Epithelial cell of esophagus (primary cell): ENCODE measurements around the gene MAFB.

ENCODE experiments used
- DNase-seq: peaks from one replicate; pipeline ENCODE4 v3.0.0; 2010; ENCODE audit warnings: low read depth
- H3K4me3 ChIP-seq: 2 replicates; pipeline ENCODE4 v1.5.1; 2011; ENCODE audit warnings: mild to moderate bottlenecking, low read length, control low read depth
- TF ChIP-seq, protein P1 (sequence below): IDR thresholded peaks from 2 replicates; pipeline ENCODE4 v1.5.1; 2011; ENCODE audit warnings: low read depth, mild to moderate bottlenecking, low read length, control low read depth, inconsistent platforms; ENCODE audit not compliant: insufficient read depth; ENCODE audit errors: missing control alignments

Gene MAFB

DNA sequence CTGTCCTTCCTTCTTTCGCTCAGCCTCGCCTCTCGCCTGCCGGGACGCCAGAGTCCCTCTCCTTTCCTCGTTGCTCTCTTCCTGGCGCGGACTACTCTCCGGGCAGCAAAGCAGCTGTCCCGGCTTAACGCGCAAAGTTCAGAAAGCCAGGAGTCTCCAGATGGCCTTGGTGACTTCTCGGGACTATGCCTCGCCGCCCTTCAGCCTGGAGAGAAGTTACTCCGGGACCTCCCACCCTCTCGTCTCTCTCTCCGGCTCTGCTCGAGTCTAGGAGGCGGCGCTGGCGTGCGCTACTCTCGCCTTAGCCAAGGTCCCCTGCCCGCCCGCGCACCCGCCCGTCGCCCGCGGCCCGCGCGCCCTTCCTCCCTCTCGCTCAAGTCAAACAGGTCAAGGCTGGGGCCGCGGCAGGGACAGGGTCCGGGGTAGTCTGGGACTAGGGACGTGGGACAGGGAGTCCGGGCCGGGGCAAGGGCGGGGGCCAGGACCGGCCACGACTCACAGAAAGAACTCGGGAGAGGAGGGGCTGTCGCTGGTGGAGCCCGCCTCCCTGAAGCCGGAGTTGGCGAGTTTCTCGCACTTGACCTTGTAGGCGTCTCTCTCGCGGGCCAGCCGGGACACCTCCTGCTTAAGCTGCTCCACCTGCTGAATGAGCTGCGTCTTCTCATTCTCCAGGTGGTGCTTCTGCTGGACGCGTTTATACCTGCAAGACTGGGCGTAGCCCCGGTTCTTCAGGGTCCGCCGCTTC is 1.5 kb downstream of the MAFB start:
- TF ChIP-seq, protein P1, sequence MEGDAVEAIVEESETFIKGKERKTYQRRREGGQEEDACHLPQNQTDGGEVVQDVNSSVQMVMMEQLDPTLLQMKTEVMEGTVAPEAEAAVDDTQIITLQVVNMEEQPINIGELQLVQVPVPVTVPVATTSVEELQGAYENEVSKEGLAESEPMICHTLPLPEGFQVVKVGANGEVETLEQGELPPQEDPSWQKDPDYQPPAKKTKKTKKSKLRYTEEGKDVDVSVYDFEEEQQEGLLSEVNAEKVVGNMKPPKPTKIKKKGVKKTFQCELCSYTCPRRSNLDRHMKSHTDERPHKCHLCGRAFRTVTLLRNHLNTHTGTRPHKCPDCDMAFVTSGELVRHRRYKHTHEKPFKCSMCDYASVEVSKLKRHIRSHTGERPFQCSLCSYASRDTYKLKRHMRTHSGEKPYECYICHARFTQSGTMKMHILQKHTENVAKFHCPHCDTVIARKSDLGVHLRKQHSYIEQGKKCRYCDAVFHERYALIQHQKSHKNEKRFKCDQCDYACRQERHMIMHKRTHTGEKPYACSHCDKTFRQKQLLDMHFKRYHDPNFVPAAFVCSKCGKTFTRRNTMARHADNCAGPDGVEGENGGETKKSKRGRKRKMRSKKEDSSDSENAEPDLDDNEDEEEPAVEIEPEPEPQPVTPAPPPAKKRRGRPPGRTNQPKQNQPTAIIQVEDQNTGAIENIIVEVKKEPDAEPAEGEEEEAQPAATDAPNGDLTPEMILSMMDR, result peak; percentile 25
- peak; percentile 80 for DNase-seq
- H3K4me3 ChIP-seq, result peak overlapping the region; percentile 84

DNA sequence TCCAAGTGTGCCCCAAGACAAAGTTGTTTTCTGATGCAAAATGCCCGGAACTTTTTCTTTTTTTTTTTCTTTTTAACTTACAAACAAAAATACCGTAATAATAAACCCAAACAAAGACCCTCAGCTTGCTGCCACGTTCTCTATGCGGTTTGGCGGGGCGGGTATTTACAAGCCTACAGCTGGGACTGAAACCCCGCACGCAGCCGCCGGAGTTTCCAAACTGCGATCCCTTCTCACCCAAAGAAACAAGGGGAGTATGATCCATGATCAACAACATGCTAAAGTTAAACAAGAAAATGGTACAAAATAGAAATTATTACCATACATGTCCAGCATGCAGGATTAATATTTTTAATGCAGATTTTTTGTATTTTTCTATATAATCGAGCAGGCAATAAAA is 2.1 kb downstream of the MAFB start:
- TF ChIP-seq, protein P1, result no peak
- H3K4me3 ChIP-seq, result peak overlapping the region; percentile 84
- no peak for DNase-seq

DNA sequence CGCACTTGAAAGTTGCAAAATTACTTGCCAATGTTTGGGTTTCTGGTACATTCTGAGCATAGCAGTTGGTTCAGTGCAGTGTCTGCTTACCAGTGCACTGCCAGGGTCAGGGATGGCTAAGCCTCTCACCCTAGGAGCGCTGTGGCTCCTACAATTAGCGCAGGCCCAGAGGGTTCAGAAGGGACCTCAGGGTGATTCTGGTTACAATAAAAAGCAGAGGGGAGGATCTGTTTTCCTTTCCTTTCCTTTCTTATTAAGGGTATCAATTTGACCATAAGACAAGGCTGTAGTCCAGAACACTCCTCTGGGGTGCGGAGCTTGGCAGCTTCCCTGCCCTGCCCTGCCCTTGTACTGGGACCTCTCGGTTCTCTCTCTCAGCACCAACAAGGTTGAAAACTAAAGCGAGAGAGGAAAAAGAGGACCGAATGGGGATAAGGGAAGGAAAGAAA is 2.6 kb downstream of the MAFB start:
- H3K4me3 ChIP-seq, result peak overlapping the region; percentile 84
- TF ChIP-seq, protein P1, result no peak
- DNase-seq, result no peak

DNA sequence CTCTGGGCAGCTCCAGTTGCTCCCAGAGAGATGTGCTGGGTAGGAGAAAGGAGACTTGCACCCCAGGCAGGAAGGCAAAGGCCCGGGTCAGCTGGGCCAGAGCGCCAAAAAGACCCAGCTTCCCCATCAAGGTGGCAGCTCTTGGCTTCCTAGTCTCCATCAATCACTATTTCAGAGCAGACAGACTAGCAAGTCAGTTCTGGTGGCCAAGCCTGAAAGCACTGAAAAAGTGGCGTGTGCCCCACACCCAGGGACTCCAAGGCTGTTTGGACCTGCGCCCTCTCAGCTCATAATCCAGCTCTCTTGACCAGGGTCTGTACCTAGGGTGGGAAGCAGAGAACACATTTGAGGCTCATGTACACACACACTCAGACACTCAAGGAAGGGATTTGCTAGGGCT is 3.7 kb downstream of the MAFB start:
- DNase-seq, result no peak
- TF ChIP-seq, protein P1, result no peak
- no peak overlapping the region for H3K4me3 ChIP-seq

DNA sequence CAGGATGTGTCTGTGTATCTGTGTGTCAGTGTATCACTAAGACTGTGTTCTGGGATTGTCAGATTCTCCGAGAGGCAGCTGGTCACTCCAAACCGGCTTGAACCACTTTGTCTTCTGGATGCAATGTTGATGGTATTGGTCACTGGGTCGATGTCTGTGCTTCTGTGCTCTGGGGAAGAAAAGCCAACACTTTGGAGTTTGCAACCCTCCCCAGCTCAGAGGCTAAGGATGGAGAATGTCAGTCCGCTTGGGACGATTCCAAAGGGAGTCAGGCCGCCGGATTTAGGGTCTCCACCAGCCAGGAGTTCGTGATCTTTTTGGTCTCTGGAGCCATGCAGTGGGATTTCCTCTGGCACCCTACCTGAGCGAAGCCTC is 5.2 kb downstream of the MAFB start:
- TF ChIP-seq, protein P1, result no peak
- DNase-seq, result no peak
- H3K4me3 ChIP-seq, result no peak overlapping the region

DNA sequence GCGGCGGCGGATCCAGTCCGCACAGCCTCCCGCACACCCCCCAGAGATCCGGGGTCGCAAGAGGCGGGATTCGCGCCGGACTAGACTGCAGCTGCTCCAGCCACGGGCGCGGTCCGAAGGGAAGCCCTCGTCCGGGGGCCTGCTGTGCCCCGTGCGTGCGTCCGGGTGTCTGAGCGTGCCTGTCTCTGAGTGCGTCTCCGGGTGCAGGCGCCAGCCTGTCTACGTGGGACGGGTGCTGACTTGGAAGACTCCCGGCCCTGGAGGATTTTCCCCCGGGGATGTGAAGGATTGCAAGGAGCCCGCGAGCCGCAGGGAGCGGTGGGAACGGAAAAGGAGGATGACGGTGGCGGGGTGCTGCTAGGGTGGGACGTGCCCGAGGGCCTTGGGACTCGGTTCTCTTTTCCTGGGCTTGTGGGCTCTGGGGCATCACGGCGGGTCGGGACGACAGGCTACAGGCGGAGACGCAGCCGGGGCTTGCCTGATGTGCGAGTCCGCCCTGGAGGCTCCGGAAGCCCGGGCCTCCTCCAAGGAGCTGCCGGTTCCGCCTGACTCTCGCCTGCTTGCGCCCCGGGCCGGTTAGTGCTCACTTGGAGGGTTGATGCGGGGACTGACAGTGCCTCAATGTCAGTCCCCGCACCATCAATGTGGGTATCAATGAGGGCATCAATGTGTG is 5.7 kb downstream of the MAFB start:
- TF ChIP-seq, protein P1, result no peak
- peak; percentile 70 for DNase-seq
- H3K4me3 ChIP-seq, result peak overlapping the region; percentile 36
